Measurements from ENCODE around the gene SLC14A1. TPM values are rescaled to one million over a fixed set of nuclear protein-coding genes. Genes with fewer than 3 reads are reported as not detected.

Gene SLC14A1
- total and polyA plus RNA-seq, 2 experiments from 2014 or later, result 0.29 to 0.54 TPM

DNA sequence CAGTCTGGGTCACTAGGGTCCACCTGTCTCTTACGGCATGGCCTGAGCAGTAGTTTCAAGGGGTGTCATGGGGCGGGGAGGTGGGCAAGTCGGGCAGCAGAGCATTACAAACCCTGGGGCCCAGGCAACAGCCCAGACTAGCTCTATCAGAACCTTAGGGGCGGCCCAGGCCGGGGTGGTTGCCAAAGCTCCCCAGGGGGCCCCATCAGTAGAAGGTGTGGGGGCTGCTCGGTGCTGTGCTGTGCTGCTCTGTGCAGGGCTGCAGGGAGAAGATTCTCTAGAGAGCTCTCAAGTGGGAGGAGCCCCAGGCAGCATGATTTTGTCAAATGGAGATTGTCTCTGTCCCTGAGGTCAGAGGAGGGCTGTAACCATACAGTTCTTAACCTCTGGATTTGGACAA is 36.4 kb upstream of the SLC14A1 start:
- no peak overlapping the region for H3K4me3 ChIP-seq
- peaks cover 30% of the 10 kb centered on the region for H3F3A ChIP-seq (ENCODE audit: insufficient read depth)
- no peaks in the 10 kb centered on the region for H3K27me3 ChIP-seq (replicated peaks; ENCODE audit: insufficient read depth)
- no peak overlapping the region for H2AFZ ChIP-seq
- no peak for TF ChIP-seq EZH2phosphoT487 (IDR thresholded peaks at IDR 0.05; ENCODE audit: insufficient read depth, low read depth)
- no peak for TF ChIP-seq EZH2 (IDR thresholded peaks at IDR 0.05; ENCODE audit: insufficient read depth, poor library complexity, severe bottlenecking)
- H3K36me3 ChIP-seq (ENCODE audit: low read depth), result no peaks in the 10 kb centered on the region
- in situ Hi-C loops (cut with MboI), result no loop called here
- H3K4me2 ChIP-seq (ENCODE audit: unreplicated experiment), result no peak overlapping the region
- no peak overlapping the region for H3K27ac ChIP-seq
- H4K20me1 ChIP-seq (ENCODE audit: insufficient read depth), result no peaks in the 10 kb centered on the region
- no peaks in the 10 kb centered on the region for H3K79me2 ChIP-seq (ENCODE audit: insufficient read depth)
- 62 to 80% methylated on average over 4 to 6 of the region's 6 CpGs for WGBS, 2 experiments (ENCODE audit: low coverage in 1 of 2, low lambda C conversion rate in 2 of 2, missing lambda C conversion rate in 2 of 2)
- no peaks in the 10 kb centered on the region for H3K9me2 ChIP-seq (ENCODE audit: insufficient read depth)
- H3K9ac ChIP-seq, result no peak overlapping the region
- peak; percentile 9 for DNase-seq
- H3K9me3 ChIP-seq (ENCODE audit: low read depth), result no peaks in the 10 kb centered on the region
- peaks cover 26% of the 10 kb centered on the region for H3K4me1 ChIP-seq (ENCODE audit: insufficient read depth)

DNA sequence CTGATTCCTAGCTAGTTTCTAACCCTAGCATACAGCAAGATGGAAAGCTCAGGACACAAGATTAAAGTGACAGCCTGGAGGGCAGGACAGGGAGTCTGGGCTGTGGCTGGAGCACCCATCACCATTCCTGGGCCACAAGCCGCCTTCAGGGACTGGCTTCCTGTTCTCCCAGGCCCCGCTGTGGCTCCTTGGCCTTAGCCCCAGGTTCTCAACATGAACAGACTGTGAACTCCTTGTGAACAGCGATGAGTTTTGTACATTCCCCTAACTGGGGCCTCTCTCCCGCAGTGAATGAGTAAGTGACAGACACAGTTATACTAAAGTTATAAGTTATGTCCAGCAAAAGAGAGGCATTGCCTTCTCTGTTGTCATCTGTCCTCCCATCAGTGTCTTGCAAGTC is 35.9 kb upstream of the SLC14A1 start:
- TF ChIP-seq EZH2phosphoT487 (IDR thresholded peaks at IDR 0.05; ENCODE audit: insufficient read depth, low read depth), result no peak
- no peaks in the 10 kb centered on the region for H3K9me2 ChIP-seq (ENCODE audit: insufficient read depth)
- no peaks in the 10 kb centered on the region for H3K36me3 ChIP-seq (ENCODE audit: low read depth)
- WGBS, 2 experiments (ENCODE audit: low coverage in 1 of 2, low lambda C conversion rate in 2 of 2, missing lambda C conversion rate in 2 of 2), result 82 to 90% methylated on average over 4 of the region's 4 CpGs
- in situ Hi-C loops (cut with MboI), result no loop called here
- H3K4me2 ChIP-seq (ENCODE audit: unreplicated experiment), result no peak overlapping the region
- peak; percentile 23 for DNase-seq
- H3K79me2 ChIP-seq (ENCODE audit: insufficient read depth), result no peaks in the 10 kb centered on the region
- no peak overlapping the region for H3K27ac ChIP-seq
- H3K4me1 ChIP-seq (ENCODE audit: insufficient read depth), result peaks cover 24% of the 10 kb centered on the region
- no peaks in the 10 kb centered on the region for H3K9me3 ChIP-seq (ENCODE audit: low read depth)
- H2AFZ ChIP-seq, result no peak overlapping the region
- H4K20me1 ChIP-seq (ENCODE audit: insufficient read depth), result no peaks in the 10 kb centered on the region
- H3K4me3 ChIP-seq, result no peak overlapping the region
- peaks cover 28% of the 10 kb centered on the region for H3F3A ChIP-seq (ENCODE audit: insufficient read depth)
- no peaks in the 10 kb centered on the region for H3K27me3 ChIP-seq (replicated peaks; ENCODE audit: insufficient read depth)
- no peak overlapping the region for H3K9ac ChIP-seq

DNA sequence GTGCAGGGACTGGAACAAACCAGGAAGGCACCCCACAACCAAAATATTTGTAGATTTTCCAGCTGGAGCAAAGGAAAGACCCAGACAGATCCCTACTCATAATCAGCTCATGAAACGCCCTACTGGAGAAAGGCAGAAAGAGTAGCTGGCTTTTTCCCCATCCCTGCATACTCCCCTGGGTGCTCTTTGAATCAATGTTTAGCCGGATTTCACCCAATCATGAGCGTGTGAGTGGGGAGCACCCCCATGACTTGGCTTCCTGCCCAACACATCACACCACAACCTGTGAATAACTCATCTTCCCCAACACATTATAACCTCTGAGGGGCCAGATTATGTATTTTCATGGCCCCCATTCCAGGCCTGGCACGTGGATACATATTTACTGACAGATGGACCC is 35.1 kb upstream of the SLC14A1 start:
- DNase-seq, result no peak
- no peak overlapping the region for H2AFZ ChIP-seq
- H3K4me3 ChIP-seq, result no peak overlapping the region
- no peaks in the 10 kb centered on the region for H3K36me3 ChIP-seq (ENCODE audit: low read depth)
- no peaks in the 10 kb centered on the region for H3K27me3 ChIP-seq (replicated peaks; ENCODE audit: insufficient read depth)
- H3K9me3 ChIP-seq (ENCODE audit: low read depth), result no peaks in the 10 kb centered on the region
- no peaks in the 10 kb centered on the region for H4K20me1 ChIP-seq (ENCODE audit: insufficient read depth)
- peaks cover 21% of the 10 kb centered on the region for H3F3A ChIP-seq (ENCODE audit: insufficient read depth)
- TF ChIP-seq EZH2 (IDR thresholded peaks at IDR 0.05; ENCODE audit: insufficient read depth, poor library complexity, severe bottlenecking) (no peak), EZH2phosphoT487 (IDR thresholded peaks at IDR 0.05; ENCODE audit: insufficient read depth, low read depth) (no peak)
- H3K79me2 ChIP-seq (ENCODE audit: insufficient read depth), result no peaks in the 10 kb centered on the region
- no peak overlapping the region for H3K27ac ChIP-seq
- peaks cover 17% of the 10 kb centered on the region for H3K4me1 ChIP-seq (ENCODE audit: insufficient read depth)
- no peaks in the 10 kb centered on the region for H3K9me2 ChIP-seq (ENCODE audit: insufficient read depth)
- H3K9ac ChIP-seq, result no peak overlapping the region
- 91 to 96% methylated on average over 4 of the region's 4 CpGs for WGBS, 2 experiments (ENCODE audit: low coverage in 1 of 2, low lambda C conversion rate in 2 of 2, missing lambda C conversion rate in 2 of 2)
- H3K4me2 ChIP-seq (ENCODE audit: unreplicated experiment), result no peak overlapping the region
- in situ Hi-C loops (cut with MboI), result no loop called here

DNA sequence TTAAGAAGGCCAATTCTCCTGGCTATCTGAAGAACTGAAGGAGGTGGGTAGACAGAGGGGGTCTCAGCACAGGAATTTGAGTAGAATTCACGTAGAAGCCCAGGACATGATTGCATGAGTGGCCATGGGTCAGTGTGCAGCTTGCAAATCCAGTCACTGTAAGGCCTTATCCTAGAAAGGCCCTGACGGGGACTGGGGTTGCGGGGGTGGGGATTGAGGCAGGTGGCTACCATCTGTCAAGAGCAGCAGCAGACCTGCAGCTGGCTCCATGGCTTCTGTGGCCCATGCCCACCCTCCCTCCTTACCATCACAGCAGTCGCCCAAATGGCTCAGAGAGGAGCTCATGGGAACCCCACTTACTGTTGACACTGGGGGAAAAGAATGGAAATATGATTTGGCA is 34.6 kb upstream of the SLC14A1 start:
- H3K79me2 ChIP-seq (ENCODE audit: insufficient read depth), result no peaks in the 10 kb centered on the region
- no peak overlapping the region for H3K4me3 ChIP-seq
- no peaks in the 10 kb centered on the region for H3K27me3 ChIP-seq (replicated peaks; ENCODE audit: insufficient read depth)
- no peak overlapping the region for H2AFZ ChIP-seq
- H4K20me1 ChIP-seq (ENCODE audit: insufficient read depth), result no peaks in the 10 kb centered on the region
- H3K4me2 ChIP-seq (ENCODE audit: unreplicated experiment), result no peak overlapping the region
- 87 to 100% methylated on average over 2 to 4 of the region's 4 CpGs for WGBS, 2 experiments (ENCODE audit: low coverage in 1 of 2, low lambda C conversion rate in 2 of 2, missing lambda C conversion rate in 2 of 2)
- in situ Hi-C loops (cut with MboI), result no loop called here
- H3K9me3 ChIP-seq (ENCODE audit: low read depth), result no peaks in the 10 kb centered on the region
- peaks cover 15% of the 10 kb centered on the region for H3F3A ChIP-seq (ENCODE audit: insufficient read depth)
- TF ChIP-seq EZH2phosphoT487 (IDR thresholded peaks at IDR 0.05; ENCODE audit: insufficient read depth, low read depth) (no peak), EZH2 (IDR thresholded peaks at IDR 0.05; ENCODE audit: insufficient read depth, poor library complexity, severe bottlenecking) (no peak)
- H3K27ac ChIP-seq, result no peak overlapping the region
- H3K9me2 ChIP-seq (ENCODE audit: insufficient read depth), result no peaks in the 10 kb centered on the region
- no peak for DNase-seq
- H3K9ac ChIP-seq, result no peak overlapping the region
- no peaks in the 10 kb centered on the region for H3K36me3 ChIP-seq (ENCODE audit: low read depth)
- peaks cover 11% of the 10 kb centered on the region for H3K4me1 ChIP-seq (ENCODE audit: insufficient read depth)
